DND-41 (cell line): ENCODE data around the gene POLN.
"Not testable (repeated sequence)": the region's sequence is repeated elsewhere in the genome, so short reads cannot be mapped to it uniquely, and the experiment has no call there.

ENCODE experiments used
- ATAC-seq: fragments of 200-7000 bp; cut with Tn5 transposase; 3 replicates; pipeline ENCODE4 v1.9.1; 2021; ENCODE audit warnings: low read depth; ENCODE audit not compliant: insufficient read depth
- DNase-seq: peaks from one replicate; pipeline ENCODE4 v3.0.0-alpha.2; 2020
- H2AFZ ChIP-seq: 2 replicates; pipeline ENCODE4 v1.6.0; 2012; ENCODE audit warnings: low read depth, low read length
- H3K27ac ChIP-seq: 2 replicates; pipeline ENCODE4 v1.5.1; 2012; ENCODE audit warnings: low read length, inconsistent platforms
- H3K27me3 ChIP-seq: fragments of 200-600 bp; sonication (generic); 2 replicates; pipeline ENCODE4 v1.6.0; 2012; ENCODE audit warnings: low read length, mild to moderate bottlenecking, inconsistent platforms; ENCODE audit not compliant: insufficient read depth, poor library complexity
- H3K36me3 ChIP-seq: 2 replicates; pipeline ENCODE4 v1.5.1; 2012; ENCODE audit warnings: low read length, inconsistent platforms; ENCODE audit not compliant: insufficient read depth
- H3K4me1 ChIP-seq: 2 replicates; pipeline ENCODE4 v1.5.1; 2012; ENCODE audit warnings: mild to moderate bottlenecking, low read length; ENCODE audit not compliant: insufficient read depth
- H3K4me2 ChIP-seq: 2 replicates; pipeline ENCODE4 v1.6.0; 2012; ENCODE audit warnings: mild to moderate bottlenecking, moderate library complexity, low read length, inconsistent platforms; ENCODE audit not compliant: insufficient read depth
- H3K4me3 ChIP-seq, 2 experiments: fragments of 200-600 bp in 1 of 2; shearing (Covaris generic) in 1 of 2; 2 replicates each; pipeline ENCODE4 v1.5.1; 2012 to 2016; ENCODE audit warnings: inconsistent platforms in 2 of 2, low read length in 2 of 2, mild to moderate bottlenecking in 2 of 2, low read depth in 1 of 2, moderate library complexity in 1 of 2
- H3K79me2 ChIP-seq: 2 replicates; pipeline ENCODE4 v1.6.0; 2012; ENCODE audit warnings: low read length, inconsistent platforms; ENCODE audit not compliant: insufficient read depth
- H3K9ac ChIP-seq: 2 replicates; pipeline ENCODE4 v1.6.0; 2012; ENCODE audit warnings: low read depth, mild to moderate bottlenecking, inconsistent platforms, low read length, moderate library complexity
- H3K9me3 ChIP-seq: 2 replicates; pipeline ENCODE4 v1.5.1; 2012; ENCODE audit warnings: low read length, moderate library complexity, mild to moderate bottlenecking, inconsistent platforms; ENCODE audit not compliant: insufficient read depth, severe bottlenecking
- H4K20me1 ChIP-seq: 2 replicates; pipeline ENCODE4 v1.6.0; 2012; ENCODE audit warnings: low read length; ENCODE audit not compliant: insufficient read depth
- CTCF ChIP-seq: IDR thresholded peaks from 2 replicates; pipeline ENCODE4 v1.5.1; 2012; ENCODE audit warnings: borderline replicate concordance, low read length, moderate library complexity, mild to moderate bottlenecking; ENCODE audit not compliant: poor library complexity, severe bottlenecking; ENCODE audit errors: extremely low read depth
- EZH2 ChIP-seq: IDR thresholded peaks from 3 replicates; pipeline ENCODE4 v1.6.1; 2012; ENCODE audit warnings: borderline replicate concordance, low read depth, mild to moderate bottlenecking, moderate library complexity, low read length, inconsistent platforms; ENCODE audit not compliant: severe bottlenecking

The POLN gene

GRCh38 chr4:2276581-2277325, 34.8 kb upstream of the POLN start:
- H3K36me3 ChIP-seq: no peaks in the 10 kb centered on the region
- ATAC-seq: no peak
- no peaks in the 10 kb centered on the region for H3K79me2 ChIP-seq
- H3K9me3 ChIP-seq: no peaks in the 10 kb centered on the region
- H3K4me3 ChIP-seq: no peak overlapping the region
- no peaks in the 10 kb centered on the region for H4K20me1 ChIP-seq
- H3K4me1 ChIP-seq: peaks cover 13% of the 10 kb centered on the region
- no peaks in the 10 kb centered on the region for H3K27me3 ChIP-seq
- DNase-seq: no peak
- H2AFZ ChIP-seq: no peak overlapping the region
- H3K9ac ChIP-seq: no peak overlapping the region
- H3K27ac ChIP-seq: no peak overlapping the region
- H3K4me2 ChIP-seq: no peak overlapping the region
- TF ChIP-seq EZH2: no peak
- TF ChIP-seq CTCF: no peak

GRCh38 chr4:2275546-2276251, 33.8 kb upstream of the POLN start:
- no peaks in the 10 kb centered on the region for H4K20me1 ChIP-seq
- no peaks in the 10 kb centered on the region for H3K79me2 ChIP-seq
- DNase-seq (no peak), ATAC-seq (no peak)
- H3K9me3 ChIP-seq: no peaks in the 10 kb centered on the region
- H3K36me3 ChIP-seq: no peaks in the 10 kb centered on the region
- no peak overlapping the region for H3K4me3 ChIP-seq
- no peaks in the 10 kb centered on the region for H3K27me3 ChIP-seq
- H3K4me1 ChIP-seq: peaks cover 3% of the 10 kb centered on the region
- no peak overlapping the region for H3K27ac ChIP-seq
- no peak overlapping the region for H2AFZ ChIP-seq
- TF ChIP-seq EZH2 (no peak), CTCF (no peak)
- no peak overlapping the region for H3K9ac ChIP-seq
- H3K4me2 ChIP-seq: no peak overlapping the region

- not testable (repeated sequence) for ATAC-seq, H3K9me3 ChIP-seq, H3K27ac ChIP-seq, H3K79me2 ChIP-seq, H2AFZ ChIP-seq, H3K4me1 ChIP-seq, H3K4me2 ChIP-seq, H3K4me3 ChIP-seq, H3K27me3 ChIP-seq, H3K36me3 ChIP-seq, DNase-seq, H4K20me1 ChIP-seq, H3K9ac ChIP-seq
These were observed 33.1 kb upstream of the POLN start for GRCh38 chr4:2275044-2275397.

GRCh38 chr4:2274320-2275043, 32.6 kb upstream of the POLN start:
- H3K27ac ChIP-seq: no peak overlapping the region
- DNase-seq: no peak
- H4K20me1 ChIP-seq: no peaks in the 10 kb centered on the region
- no peak overlapping the region for H3K9ac ChIP-seq
- H2AFZ ChIP-seq: no peak overlapping the region
- H3K79me2 ChIP-seq: no peaks in the 10 kb centered on the region
- no peaks in the 10 kb centered on the region for H3K27me3 ChIP-seq
- no peaks in the 10 kb centered on the region for H3K36me3 ChIP-seq
- H3K4me3 ChIP-seq: no peak overlapping the region
- no peaks in the 10 kb centered on the region for H3K4me1 ChIP-seq
- H3K9me3 ChIP-seq: no peaks in the 10 kb centered on the region
- ATAC-seq: no peak
- no peak for TF ChIP-seq CTCF
- TF ChIP-seq EZH2: no peak
- no peak overlapping the region for H3K4me2 ChIP-seq
